HL-60/S4 treated with phorbol 12-myristate 13-acetate at 8.2 ng/mL for 4 days and 3 days (cell line): ENCODE measurements around the gene TMEM40.
"Not testable (repeated sequence)": the region's sequence is repeated elsewhere in the genome, so short reads cannot be mapped to it uniquely, and the experiment has no call there.

Source experiments
- in situ Hi-C: fragments of 300-500 bp; cut with MboI; formaldehyde crosslinking; loops from 2 replicates; pipeline ENCODE4 v1.15.0; 2022; ENCODE audit warnings: low sequenced_read_pairs

The TMEM40 gene

DNA sequence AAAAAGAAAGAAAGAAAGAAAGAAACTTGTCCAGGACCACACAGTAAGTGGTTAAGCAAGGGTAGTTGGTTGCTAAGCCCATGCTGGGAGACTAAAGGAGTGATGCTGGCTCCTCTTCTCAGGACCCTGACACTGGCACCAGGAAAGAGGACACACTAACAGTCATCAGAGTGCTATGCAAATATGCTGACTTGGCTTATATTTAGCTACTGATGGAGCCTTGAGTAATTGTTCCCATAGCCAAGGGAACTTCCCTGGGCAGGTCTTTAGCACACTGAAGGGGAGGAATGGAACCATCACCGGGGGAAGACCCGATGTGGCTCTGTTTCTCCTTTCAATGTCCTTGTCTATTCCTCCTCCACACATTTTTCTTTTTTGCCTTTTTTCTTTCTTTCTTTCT, 6.2 kb downstream of the TMEM40 start:
- in situ Hi-C loops, result no loop called here

DNA sequence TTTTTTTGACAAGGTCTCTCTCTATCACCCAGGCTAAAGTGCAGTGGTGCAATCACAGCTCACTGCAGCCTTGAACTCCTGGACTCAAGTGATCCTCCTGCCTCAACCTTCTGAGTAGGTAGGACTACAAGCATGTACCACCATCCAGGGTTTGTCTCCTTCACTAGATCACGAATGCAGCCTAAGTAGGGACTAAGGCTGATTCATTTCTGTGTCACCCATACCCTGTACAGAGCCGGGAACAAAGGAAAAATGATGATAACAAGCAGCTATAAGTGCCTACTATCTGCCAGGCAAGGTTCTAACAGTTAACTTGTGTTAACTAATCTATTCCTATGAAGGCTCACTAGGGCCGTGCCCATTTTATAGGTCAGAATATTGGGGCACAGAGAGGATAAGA, 7.0 kb downstream of the TMEM40 start:
- in situ Hi-C loops, result no loop called here

DNA sequence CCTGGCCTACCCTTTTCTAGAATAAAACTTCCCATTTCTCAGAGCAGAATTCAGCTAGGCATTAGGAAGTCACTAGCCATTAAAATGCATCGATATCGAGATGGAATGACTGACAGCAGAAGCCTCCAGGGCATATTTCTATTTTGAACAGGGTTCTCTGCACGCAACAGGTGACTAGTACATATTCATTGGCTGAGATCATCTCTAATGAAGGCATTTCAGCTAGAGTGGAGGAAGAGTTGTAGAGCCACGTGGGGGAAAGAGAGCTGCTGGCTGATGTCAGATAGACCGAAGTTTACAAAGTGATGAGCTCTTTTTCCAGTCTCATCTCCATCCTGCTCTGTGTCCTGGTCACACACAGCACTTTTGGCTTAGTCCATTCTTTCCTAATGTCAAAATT, 7.5 kb downstream of the TMEM40 start:
- in situ Hi-C loops, result no loop called here

DNA sequence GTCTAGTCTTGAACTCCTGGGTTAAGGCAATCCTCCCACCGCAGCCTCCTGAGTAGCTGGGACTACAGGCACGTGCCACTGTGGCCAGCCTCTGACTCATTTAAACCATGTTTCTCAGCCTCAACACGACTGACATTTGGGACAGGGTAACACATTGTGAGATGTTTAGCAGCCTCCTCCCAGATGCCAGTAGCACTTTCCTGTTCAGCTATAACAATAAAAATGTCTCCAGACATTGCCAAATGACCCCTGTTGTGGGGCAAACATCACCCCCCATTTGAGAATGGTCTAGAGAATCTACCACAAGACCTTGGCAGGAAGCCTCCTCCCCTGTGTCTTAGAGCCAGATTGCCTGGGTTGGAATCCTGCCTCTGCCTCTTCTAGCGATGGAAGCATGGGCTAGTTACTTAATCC, 8.4 kb downstream of the TMEM40 start:
- in situ Hi-C loops, result no loop called here

GRCh38 chr3:12750223-12750622, 8.8 kb downstream of the TMEM40 start:
- in situ Hi-C loops, result no loop called here

GRCh38 chr3:12748477-12748876, 10.6 kb downstream of the TMEM40 start:
- in situ Hi-C loops, result no loop called here

DNA sequence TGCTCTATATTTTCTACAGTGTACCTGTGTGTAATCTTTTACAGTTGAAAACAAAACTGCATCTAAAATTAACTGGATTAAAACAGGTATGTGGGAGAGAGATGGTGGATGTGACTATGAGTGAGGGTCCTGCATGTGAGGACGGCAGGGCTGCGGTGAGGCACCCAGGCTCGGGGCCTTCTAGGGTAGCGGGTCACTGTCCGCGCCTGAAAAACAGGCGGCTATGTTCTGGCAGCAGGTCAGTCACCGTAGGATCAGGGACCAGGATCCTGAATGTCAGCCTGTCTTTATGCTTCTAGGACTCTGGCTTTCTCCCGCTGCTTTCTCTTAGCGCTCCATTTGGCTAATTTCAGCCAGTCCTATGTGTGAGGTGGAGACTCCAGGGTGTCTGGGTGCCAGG, 12.6 kb downstream of the TMEM40 start:
- in situ Hi-C loops, result no loop called here

DNA sequence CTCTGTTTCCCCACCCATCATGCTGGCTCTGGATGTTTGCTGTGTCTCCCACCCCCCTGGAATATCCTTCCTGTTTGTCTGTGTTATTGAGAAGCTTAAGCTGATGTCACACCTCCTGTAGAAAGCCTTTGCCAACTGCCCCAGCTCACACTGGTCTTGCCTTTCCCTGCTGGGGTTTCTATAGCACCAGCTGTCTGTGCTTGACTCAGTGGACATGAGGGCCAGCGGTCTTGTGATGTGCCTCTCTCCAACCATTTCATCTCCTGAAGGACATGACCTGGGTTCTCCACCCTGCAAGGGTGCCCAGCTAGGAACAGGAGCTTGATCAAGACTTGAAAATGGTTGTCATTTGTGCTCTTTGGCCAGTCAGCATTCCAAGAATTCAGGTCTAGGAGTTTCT, 14.7 kb downstream of the TMEM40 start:
- in situ Hi-C loops, result no loop called here

- in situ Hi-C loops, result no loop called here
These were observed 15.5 kb downstream of the TMEM40 start for GRCh38 chr3:12743583-12743982.

DNA sequence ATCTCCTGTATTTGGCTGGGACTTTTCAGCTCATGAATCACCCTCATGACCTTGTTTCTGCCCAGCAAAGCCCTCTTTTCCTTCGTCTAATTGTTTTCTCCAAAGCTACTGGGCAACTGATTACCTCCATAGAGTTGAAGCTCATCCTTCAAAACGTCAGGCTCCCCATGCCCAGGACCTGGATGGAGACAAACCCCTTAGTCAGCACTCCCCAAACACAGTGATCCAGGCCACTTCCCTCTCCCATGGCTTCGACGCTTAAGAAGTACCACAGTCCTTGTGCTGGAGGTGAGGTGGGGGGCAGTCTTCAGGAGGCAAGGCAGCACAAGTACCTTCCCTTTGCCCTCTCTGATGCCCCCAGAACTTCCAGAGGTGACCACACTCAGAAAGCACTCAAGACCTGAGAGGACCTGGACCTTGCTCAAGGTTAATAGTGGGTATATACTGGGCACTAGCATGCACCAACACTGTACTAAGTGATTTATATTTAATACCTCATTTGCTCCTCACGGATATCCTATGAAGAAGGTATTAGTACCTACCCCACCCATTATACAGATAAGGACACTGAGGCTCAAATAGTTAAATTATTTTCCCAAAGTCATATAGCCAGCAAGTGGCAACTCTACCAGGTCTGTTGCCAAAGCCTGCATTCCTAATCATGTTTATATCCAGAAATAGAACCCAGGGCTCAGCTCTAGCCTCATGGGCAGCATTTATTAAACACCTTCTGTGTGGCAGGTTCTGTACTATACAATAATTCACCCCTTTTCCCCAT, 16.5 kb downstream of the TMEM40 start:
- in situ Hi-C loops, result no loop called here

GRCh38 chr3:12741209-12741608, 17.9 kb downstream of the TMEM40 start:
- in situ Hi-C loops, result no loop called here

DNA sequence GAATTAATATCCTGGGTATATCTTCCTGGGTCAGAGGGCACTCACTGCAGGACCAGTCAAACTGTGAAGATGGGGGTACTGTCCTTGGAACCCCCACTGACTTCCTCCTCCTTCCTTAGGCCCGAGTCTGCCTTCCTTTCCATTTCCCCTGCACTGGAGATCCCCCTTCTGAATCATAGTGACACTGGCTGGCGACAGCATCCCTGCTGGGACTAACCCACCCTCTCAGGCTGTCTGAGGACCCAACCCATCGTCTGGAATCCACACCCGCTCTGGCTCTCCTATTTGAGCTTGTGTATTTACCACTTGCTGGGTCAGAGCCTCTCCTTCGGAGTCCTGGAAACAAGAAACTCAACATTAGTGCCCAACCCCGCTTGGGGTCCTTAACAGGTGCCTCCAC, 21.2 kb downstream of the TMEM40 start:
- in situ Hi-C loops, result no loop called here

- in situ Hi-C loops, result no loop called here
These were observed 21.7 kb downstream of the TMEM40 start for GRCh38 chr3:12737319-12737718.

DNA sequence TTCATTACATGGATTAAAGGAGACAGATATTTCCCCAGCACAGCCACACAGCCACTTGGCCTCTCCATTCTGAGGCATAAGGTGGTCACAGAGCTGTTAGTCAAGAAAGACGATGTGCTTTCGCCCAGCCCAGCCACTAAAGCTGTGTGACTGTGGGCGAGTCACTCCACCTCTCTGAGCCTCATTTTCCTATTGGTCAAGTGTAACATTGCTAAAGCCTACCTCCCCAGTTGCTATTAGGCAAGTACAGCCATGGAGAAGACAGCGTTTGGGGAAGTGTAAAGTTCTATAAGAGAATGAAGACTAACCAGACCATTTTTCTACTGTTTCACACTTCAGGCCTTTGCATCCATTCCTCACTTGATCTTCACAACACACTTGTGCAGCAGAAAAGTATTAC, 24.1 kb downstream of the TMEM40 start:
- in situ Hi-C loops, result no loop called here

- in situ Hi-C loops, result no loop called here
These were observed 25.5 kb downstream of the TMEM40 start for GRCh38 chr3:12733566-12733965.

DNA sequence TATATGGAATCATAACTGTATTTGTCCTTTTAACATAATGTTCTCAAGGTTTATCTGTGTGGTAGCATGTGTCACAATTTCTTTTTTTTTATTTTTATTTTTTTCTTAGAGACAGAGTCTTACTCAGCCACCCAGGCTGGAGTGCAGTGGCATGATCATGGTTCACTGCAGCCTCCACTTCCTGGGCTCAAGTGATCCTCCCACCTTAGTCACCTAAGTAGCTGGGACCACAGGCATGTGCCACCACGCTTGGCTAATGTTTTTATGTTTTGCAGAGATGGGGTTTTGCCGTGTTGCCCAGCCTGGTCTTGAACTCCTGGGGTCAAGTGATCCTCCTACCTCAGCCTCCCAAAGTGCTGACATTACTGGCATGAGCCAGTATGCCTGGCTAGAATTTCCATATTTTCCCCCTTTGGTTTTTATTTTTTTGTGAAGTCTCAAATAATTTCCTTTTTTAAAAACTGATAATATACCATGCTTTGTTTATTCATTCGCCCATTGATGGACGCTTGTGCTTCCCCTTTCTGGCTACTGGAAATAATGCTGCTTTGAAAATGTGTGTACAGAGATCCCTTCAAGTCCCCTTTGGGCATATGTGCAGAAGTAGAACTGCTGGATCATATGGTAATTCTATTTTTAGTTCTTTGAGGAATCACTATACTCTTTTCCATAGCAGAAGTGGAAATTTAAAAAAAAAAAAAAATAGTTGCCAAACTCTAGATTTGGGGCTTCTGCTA, 28.4 kb downstream of the TMEM40 start:
- in situ Hi-C loops, result no loop called here

DNA sequence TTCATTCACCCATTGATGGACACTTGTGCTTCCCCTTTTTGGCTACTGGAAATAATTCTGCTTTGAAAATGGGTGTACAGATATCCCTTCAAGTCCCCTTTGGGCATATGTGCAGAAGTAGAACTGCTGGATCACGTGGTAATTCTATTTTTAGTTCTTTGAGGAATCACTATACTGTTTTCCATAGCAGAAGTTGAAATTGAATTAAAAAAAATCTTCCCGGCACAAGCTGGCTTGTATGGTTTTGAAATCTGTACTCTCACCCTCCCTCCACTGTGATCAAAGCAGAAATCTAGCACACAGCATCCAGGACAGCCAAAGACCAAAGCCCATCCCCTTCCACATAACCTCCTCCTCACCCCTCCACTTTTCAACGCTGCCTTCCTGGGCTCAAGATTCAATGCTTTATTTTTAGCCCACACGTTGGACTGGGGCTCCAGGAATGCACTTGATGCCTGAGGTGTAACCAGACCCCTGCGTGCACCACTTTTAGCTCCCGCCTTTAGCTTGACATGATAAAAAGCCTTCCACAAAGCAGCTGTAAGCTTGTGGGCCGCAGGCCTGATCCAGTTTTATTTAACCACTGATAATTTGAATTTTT, 29.9 kb downstream of the TMEM40 start:
- in situ Hi-C loops, result no loop called here

- in situ Hi-C loops, result no loop called here
These were observed 31.1 kb downstream of the TMEM40 start for GRCh38 chr3:12727937-12728336.

DNA sequence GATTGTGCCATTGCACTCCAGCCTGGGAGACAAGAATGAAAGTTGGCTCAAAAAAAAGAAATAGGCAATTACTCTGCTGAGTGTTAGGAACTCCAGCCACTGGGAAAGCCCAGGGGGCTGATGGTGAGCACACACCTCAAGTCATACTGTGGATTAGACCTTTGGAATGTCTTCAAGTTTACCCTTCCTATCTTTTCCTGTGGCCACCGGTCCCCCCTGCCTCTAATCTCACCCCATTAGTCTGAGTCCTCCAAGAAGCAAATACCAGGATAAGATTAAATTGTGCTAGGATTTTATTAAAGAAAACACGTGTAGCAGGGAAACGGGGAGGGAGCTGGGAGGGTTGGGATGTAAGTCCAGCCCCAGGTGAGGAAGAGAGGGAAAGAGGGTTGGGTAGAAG, 31.6 kb downstream of the TMEM40 start:
- in situ Hi-C loops, result no loop called here

GRCh38 chr3:12725436-12725835, 33.6 kb downstream of the TMEM40 start:
- in situ Hi-C loops, result no loop called here

GRCh38 chr3:12724794-12725193, 34.3 kb downstream of the TMEM40 start:
- in situ Hi-C loops, result no loop called here

DNA sequence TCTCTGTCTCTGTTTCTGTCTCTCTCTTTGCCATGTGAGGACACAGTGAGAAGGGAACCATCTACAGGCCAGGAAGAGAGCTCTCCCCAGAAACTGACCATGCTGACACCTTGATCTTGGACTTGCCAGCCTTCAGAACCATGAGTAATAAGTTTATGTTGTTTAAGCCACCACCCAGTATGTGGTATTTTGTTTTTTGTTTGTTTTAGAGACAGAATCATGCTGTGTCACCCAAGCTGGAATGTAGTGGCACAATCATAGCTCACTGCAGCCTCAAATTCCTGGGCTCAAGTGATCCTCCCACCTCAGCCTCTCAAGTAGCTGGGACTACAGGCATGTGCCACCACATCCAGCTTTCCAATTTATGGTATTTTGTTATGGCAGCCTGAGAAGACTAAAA, 35.7 kb downstream of the TMEM40 start:
- in situ Hi-C loops, result not testable (repeated sequence)
